K562 (cell line): ENCODE results near the gene PDLIM7. TPM values are rescaled to one million over a fixed set of nuclear protein-coding genes. Genes with fewer than 3 reads are reported as not detected.

Experiments used
- ATAC-seq: fragments of 200-7000 bp; cut with Tn5 transposase; 3 replicates; pipeline ENCODE4 v1.9.1; 2020; ENCODE audit warnings: moderate library complexity
- BruUV-seq: library from RNA; stranded (reverse); fragments of 400-500 nt; replicated peaks from 2 replicates; lab custom pipeline; 2021; lab: Mats Ljungman, UMichigan
- CTCF ChIA-PET: fragments of 300-600 bp; formaldehyde crosslinking; extraction: SDS; loops from one replicate; lab custom pipeline; 2021; ENCODE audit warnings: low intra/inter-chr PET ratio; lab: Yijun Ruan, JAX
- POLR2A ChIA-PET: fragments of 300-600, 350-650 bp; sonication (Branson Sonifier 250); formaldehyde crosslinking; extraction: SDS; loops from one replicate; lab custom pipeline; 2021; ENCODE audit warnings: antibody characterized with exemption, inconsistent platforms; lab: Yijun Ruan, JAX
- DNase-seq, 4 experiments: peaks; one replicate each; pipeline versions ENCODE4 v3.0.0 to v3.0.0-alpha.2; 2011 to 2018; ENCODE audit warnings: low spot score in 3 of 4, mixed read lengths in 3 of 4; ENCODE audit errors: extremely low read depth in 1 of 4
- FAIRE-seq: peaks from 2 replicates; lab custom pipeline; 2011; peaks lifted over from hg19 to GRCh38; lab: Jason Lieb, UNC
- H2AFZ ChIP-seq: 2 replicates; pipeline ENCODE4 v1.6.0; 2011; ENCODE audit warnings: low read depth, low read length, control low read depth, inconsistent platforms
- H3K27ac ChIP-seq: fragments of 200-600 bp; 3 replicates; pipeline ENCODE4 v1.8.0; 2011; ENCODE audit warnings: low read depth, mild to moderate bottlenecking, control low read depth, inconsistent platforms, low read length, moderate library complexity, mixed read lengths; ENCODE audit errors: extremely low read depth
- H3K27me3 ChIP-seq, 2 experiments: fragments of 300-600 bp in 1 of 2; 2 replicates in 1 of 2; 3 replicates in 1 of 2; pipeline versions ENCODE4 v1.6.0 to v1.8.0; 2011; ENCODE audit warnings: inconsistent platforms in 2 of 2, low read length in 2 of 2, mild to moderate bottlenecking in 1 of 2, mixed read lengths in 1 of 2, moderate library complexity in 1 of 2; ENCODE audit not compliant: control insufficient read depth in 2 of 2, insufficient read depth in 2 of 2
- H3K36me3 ChIP-seq: fragments of 300-600 bp; 3 replicates; pipeline ENCODE4 v1.8.0; 2011; ENCODE audit warnings: mild to moderate bottlenecking, low read length, inconsistent platforms; ENCODE audit not compliant: control insufficient read depth, insufficient read depth
- H3K4me1 ChIP-seq, 2 experiments: fragments of 200-600 bp in 1 of 2; replicated peaks in 1 of 2; 2 replicates in 1 of 2; 3 replicates in 1 of 2; pipeline versions ENCODE4 v1.5.1 to v1.8.0; 2011; ENCODE audit warnings: inconsistent platforms in 2 of 2, low read length in 2 of 2, mild to moderate bottlenecking in 1 of 2, mixed read lengths in 1 of 2, moderate library complexity in 1 of 2; ENCODE audit not compliant: control insufficient read depth in 2 of 2, insufficient read depth in 2 of 2
- H3K4me2 ChIP-seq: 2 replicates; pipeline ENCODE4 v1.6.1; 2011; ENCODE audit warnings: low read length, control low read depth, inconsistent platforms, mixed read lengths; ENCODE audit not compliant: insufficient read depth
- H3K4me3 ChIP-seq: fragments of 200-600 bp; sonication (generic), shearing (Covaris generic); 2 replicates; pipeline ENCODE4 v1.5.1; 2016; ENCODE audit warnings: control low read depth, inconsistent platforms
- H3K79me2 ChIP-seq: fragments of 200-600 bp; 3 replicates; pipeline ENCODE4 v1.8.0; 2011; ENCODE audit warnings: low read length, inconsistent platforms; ENCODE audit not compliant: control insufficient read depth, insufficient read depth
- H3K9ac ChIP-seq, 2 experiments: 2 replicates each; pipeline versions ENCODE4 v1.6.0 to v1.6.1; 2011; ENCODE audit warnings: low read depth in 2 of 2, low read length in 2 of 2, control low read depth in 1 of 2, inconsistent platforms in 1 of 2, mild to moderate bottlenecking in 1 of 2, mixed read lengths in 1 of 2; ENCODE audit not compliant: insufficient read depth in 1 of 2
- H3K9me1 ChIP-seq: one replicate; pipeline ENCODE4 v1.6.0; 2011; ENCODE audit warnings: inconsistent platforms, mild to moderate bottlenecking, low read length, moderate library complexity; ENCODE audit not compliant: control insufficient read depth, insufficient read depth
- H3K9me3 ChIP-seq: replicated peaks from 2 replicates; pipeline ENCODE4 v1.5.1; 2011; ENCODE audit warnings: low read depth, low read length, inconsistent platforms; ENCODE audit not compliant: control insufficient read depth, insufficient read depth
- H4K20me1 ChIP-seq: replicated peaks from 2 replicates; pipeline ENCODE4 v1.6.1; 2011; ENCODE audit warnings: low read length, inconsistent platforms, mixed read lengths; ENCODE audit not compliant: control insufficient read depth, insufficient read depth
- CBFA2T2 ChIP-seq: fragments of 450-650 bp; conservative IDR thresholded peaks from 2 replicates; pipeline ENCODE4 v1.6.1; 2017; ENCODE audit warnings: mild to moderate bottlenecking
- HNRNPLL ChIP-seq: fragments of 200-400 bp; formaldehyde crosslinking; IDR thresholded peaks from 2 replicates; pipeline ENCODE4 v1.6.1; 2017; ENCODE audit warnings: low read length, low read depth, mild to moderate bottlenecking; ENCODE audit not compliant: poor library complexity, severe bottlenecking
- NRF1 ChIP-seq, 2 experiments: fragments of 450-650 bp; IDR thresholded peaks in 1 of 2; conservative IDR thresholded peaks in 1 of 2; 2 replicates each; pipeline ENCODE4 v1.6.1; 2014; ENCODE audit warnings: mild to moderate bottlenecking in 2 of 2
- RAD51 ChIP-seq: fragments of 450-650 bp; IDR thresholded peaks from 2 replicates; pipeline ENCODE4 v1.7.1; 2016; ENCODE audit warnings: low read depth, mild to moderate bottlenecking, borderline replicate concordance
- TFE3 ChIP-seq: fragments of 450-650 bp; formaldehyde crosslinking; IDR thresholded peaks from 2 replicates; pipeline ENCODE4 v1.4.0; 2020; ENCODE audit warnings: mild to moderate bottlenecking, mixed read lengths
- USF1 ChIP-seq: sonication (generic); formaldehyde crosslinking; IDR thresholded peaks from 2 replicates; pipeline ENCODE4 v1.9.0; 2022; ENCODE audit warnings: mild to moderate bottlenecking, missing genetic modification reagents
- USF2 ChIP-seq: sonication (generic); formaldehyde crosslinking; IDR thresholded peaks from 2 replicates; pipeline ENCODE4 v1.5.0; 2020; ENCODE audit warnings: missing genetic modification reagents
- WGBS: fragments of 100-300 bp; shearing (Covaris generic); methylation state at CpG from one replicate; pipeline ENCODE4 v1.1.6; 2016; ENCODE audit warnings: low coverage, mixed read lengths; ENCODE audit not compliant: insufficient coverage; ENCODE audit errors: missing lambda C conversion rate; 5-methylcytosine and 5-hydroxymethylcytosine counted together
- in situ Hi-C: fragments of 300-500 bp; cut with MboI; formaldehyde crosslinking; loops from 4 replicates; pipeline ENCODE4 v1.15.0; 2018; ENCODE audit warnings: inconsistent platforms, mixed read lengths
- intact Hi-C: fragments of 100-400 bp; cut with micrococcal nuclease; formaldehyde crosslinking; loops from 2 replicates; pipeline ENCODE4 v1.14.2; 2022
- polyA plus RNA-seq, 8 experiments: library from polyadenylated mRNA; depleted of rRNA in 4 of 8; stranded (reverse) in 5 of 8; unstranded in 3 of 8; fragments of >200 nt; fragmentation: Nextera tagmentation in 2 of 8; fragmentation: Illumina TruSeq in 1 of 8; extraction: Ambion mirVana in 2 of 8; extraction: Trizol in 1 of 8; gene quantifications; 2 replicates each; pipeline versions ENCODE4 v1.2.1 to v1.2.3, GENCODE V29; 2011 to 2014; ENCODE audit warnings: inconsistent platforms in 1 of 8, missing spikeins in 1 of 8
- total RNA-seq, 7 experiments: library from RNA; depleted of rRNA in 6 of 7; stranded (reverse); fragments of >200 nt in 6 of 7; fragmentation: Illumina TruSeq in 2 of 7; extraction: Trizol in 2 of 7; gene quantifications; 2 replicates each; pipeline versions ENCODE4 v1.2.1 to v1.2.3, GENCODE V29; 2011 to 2021; ENCODE audit warnings: low replicate concordance in 1 of 7

PDLIM7 gene
- total and polyA plus RNA-seq, 9 of the 15 experiments (the other 6 are each of a cell fraction or from before 2014, with no cell fraction given): 2.1 to 124 (median 32.6) TPM

GRCh38 chr5:177487144-177487543 is 10.3 kb downstream of the PDLIM7 start:
- no peak for FAIRE-seq
- H3K4me2 ChIP-seq: no peak overlapping the region
- no peaks in the 10 kb centered on the region for H3K79me2 ChIP-seq
- H3K9me1 ChIP-seq: no peaks in the 10 kb centered on the region
- BruUV-seq: no TSS peak
- H3K36me3 ChIP-seq: peaks cover 76% of the 10 kb centered on the region; the same call in 2 of the 3 replicates
- 89% methylated on average over 8 of the region's 8 CpGs for WGBS
- no peak overlapping the region for H2AFZ ChIP-seq
- H3K27ac ChIP-seq: no peak overlapping the region
- TF ChIP-seq TFE3: peak; percentile 69
- no peak for TF ChIP-seq HNRNPLL
- TF ChIP-seq NRF1 (conservative IDR thresholded peaks at IDR 0.05 in 1 of 2, IDR thresholded peaks at IDR 0.05 in 1 of 2): no peak
- peak; percentile 64 for TF ChIP-seq USF1 (CRISPR knock-in tag)
- TF ChIP-seq USF2 (CRISPR knock-in tag): 0 out of 2 replicates have a peak, but pooled peaks have one; percentile 49
- peak; percentile 27; the same call in 1 of the 2 replicates for TF ChIP-seq RAD51
- TF ChIP-seq CBFA2T2: 0 out of 2 replicates have a peak, but pooled peaks have one; percentile 6
- H3K27me3 ChIP-seq: no peaks in the 10 kb centered on the region
- H3K4me1 ChIP-seq: peaks cover 2 to 56% of the 10 kb centered on the region in 2 experiments; a peak in 4 of 5 replicates
- no peak overlapping the region for H3K9ac ChIP-seq
- ChIA-PET POLR2A (interaction anchor here (0.7 to 3.4 kb wide), 4 partner anchors 9 to 39 kb away, joined by 3 to 30 read pairs (median 6); partner anchors contain the start of gene PDLIM7), CTCF (no interaction called here)
- no peaks in the 10 kb centered on the region for H3K9me3 ChIP-seq
- DNase-seq: no peak
- H3K4me3 ChIP-seq: no peak overlapping the region
- ATAC-seq: no peak
- H4K20me1 ChIP-seq: 0 out of 2 replicates have a peak, but pooled peaks cover 3% of the 10 kb centered on the region
- intact Hi-C loops (no loop called here), in situ Hi-C loops (no loop called here)
